Measurements from ENCODE around the gene RRM1.
"Not testable (repeated sequence)": the region's sequence is repeated elsewhere in the genome, so short reads cannot be mapped to it uniquely, and the experiment has no call there.

Gene RRM1

DNA sequence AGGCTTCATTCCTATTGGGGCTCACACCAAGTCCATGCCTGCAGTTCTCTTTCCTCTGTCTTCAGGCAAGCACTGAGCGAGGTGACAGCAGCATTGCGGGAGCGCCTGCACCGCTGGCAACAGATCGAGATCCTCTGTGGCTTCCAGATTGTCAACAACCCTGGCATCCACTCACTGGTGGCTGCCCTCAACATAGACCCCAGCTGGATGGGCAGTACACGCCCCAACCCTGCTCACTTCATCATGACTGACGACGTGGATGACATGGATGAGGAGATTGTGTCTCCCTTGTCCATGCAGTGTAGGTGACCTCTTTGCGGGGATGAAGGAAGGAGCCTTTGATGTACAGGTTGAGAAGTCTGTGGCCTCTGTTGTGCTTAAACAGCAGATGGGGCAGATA lies 11.4 kb upstream of the RRM1 start:
- DNase-seq: no peak

DNA sequence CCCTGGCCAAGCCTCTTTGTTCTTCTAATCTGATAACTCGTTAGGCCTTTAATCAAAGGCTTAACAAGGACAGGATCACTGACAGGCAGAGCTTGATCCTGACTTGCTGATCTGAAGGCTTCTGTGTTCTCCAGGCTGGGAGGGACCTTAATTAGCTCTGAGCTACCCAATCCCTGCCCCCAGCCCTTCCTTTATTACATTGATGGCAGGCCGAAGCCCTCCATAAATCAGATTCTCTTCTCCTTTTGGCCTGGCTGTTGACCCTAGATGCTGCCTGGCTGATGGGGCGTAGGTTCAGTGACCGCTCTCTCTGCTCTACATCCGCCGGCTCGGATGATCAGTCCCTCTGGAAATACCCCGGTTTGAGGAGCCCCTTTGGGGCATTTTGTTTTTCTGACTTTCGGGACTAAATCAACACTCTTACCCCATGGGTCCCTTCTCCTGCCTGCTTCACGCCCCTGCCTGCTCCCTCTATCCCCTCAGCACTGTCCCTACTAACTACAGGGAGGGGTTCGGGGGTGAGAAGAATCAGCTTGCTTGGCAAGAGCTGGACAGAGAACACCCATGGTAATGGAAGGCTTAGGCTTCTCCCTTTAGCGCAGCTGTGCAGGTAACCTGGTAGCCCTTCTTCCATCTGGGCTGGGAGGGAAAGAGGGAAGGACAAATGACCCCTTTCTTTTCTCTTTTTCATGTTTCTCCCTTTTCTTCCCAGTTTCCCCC lies 10.0 kb upstream of the RRM1 start:
- DNase-seq: no peak

DNA sequence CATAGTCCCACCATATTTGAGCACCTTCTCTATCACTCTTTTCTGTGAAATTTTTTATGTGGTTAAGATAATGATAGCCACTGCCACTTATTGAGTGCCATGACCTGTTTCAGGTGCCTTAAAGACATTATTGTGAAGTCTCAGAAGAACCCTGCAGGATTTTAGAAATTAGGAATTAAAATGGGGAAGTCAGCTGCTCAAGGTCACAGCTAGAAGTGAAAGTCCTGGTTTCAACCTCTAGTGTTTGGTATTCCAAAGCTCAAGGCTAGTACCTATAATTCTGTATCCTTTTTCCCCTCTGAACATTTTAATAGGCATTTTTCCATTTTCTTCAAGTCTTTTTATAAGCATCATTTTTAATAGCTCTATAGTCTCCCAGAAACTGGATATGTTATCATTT lies 9.0 kb upstream of the RRM1 start:
- no peak for DNase-seq

DNA sequence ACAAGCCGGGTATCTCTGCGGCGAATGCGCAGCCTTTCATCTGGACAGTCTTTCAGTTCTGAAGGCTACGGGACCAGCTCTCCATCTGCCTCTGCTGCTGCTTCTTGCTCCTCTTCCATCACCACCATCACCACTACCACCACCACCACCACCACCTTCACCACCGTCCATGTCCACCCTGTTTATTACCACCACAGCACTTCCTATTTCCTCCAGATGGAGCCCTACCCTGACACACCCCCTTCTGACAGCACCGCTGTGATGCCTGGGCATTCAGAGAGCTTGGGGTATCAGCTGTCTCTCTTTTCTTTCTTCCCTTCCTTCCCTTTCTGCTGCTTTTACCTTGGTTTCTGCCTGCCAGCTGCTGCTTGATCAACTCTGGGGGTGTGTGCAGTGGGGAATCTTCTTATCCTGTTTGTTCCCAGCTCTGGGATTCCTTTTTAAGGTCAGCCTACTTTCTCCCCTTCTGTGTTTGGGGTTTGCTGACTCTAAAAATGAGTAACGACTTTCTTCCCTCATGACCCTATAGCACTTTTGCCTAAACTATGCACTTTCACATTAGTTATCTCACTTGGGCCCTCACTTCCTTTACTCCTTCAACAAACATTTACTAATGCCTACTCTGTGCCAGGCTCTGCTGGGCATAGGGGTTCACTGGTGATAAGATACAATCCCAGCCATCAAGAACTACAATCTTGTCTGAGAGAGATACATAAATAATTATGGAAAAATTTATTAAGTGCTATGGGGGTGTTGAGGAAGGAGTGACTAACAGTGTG lies 7.8 kb upstream of the RRM1 start:
- no peak for DNase-seq

DNA sequence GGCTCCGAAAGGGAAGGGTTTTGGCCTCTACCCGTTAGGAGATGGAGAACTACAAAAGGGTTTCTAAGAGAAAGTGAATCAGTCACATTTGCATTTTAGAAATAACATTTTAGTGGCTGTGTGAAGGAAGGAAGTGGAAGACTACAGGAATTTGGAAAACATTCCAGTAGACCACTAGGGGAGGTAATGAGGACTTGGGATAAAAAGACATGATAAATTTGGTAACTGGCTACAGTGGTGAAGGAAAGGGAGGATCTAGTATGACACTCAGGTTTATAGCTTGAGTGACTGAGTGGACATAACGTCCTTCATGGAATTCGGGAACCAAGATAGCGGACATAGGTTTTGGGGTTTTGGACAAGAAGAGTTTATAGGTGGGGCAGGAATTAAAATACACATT lies 7.0 kb upstream of the RRM1 start:
- no peak for DNase-seq

DNA sequence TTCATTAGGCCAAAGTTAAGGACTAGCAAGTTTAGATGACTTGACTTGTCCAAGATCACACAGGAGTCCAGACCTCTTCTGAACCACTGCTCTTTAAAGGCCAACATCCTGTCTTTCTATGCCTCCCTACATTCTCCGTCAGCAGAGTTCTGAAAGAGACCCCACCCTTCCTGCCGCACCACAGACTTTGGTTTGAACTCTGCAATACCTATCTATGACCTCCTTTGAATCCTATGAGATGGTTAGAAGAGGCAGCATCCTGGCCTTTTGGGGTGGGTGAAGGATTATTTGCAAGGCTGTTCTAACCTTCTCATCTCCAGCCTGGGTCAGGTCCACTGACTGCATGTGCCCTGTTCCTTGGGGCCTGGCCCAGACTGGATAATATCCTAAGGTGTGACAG lies 4.3 kb upstream of the RRM1 start:
- DNase-seq: no peak

DNA sequence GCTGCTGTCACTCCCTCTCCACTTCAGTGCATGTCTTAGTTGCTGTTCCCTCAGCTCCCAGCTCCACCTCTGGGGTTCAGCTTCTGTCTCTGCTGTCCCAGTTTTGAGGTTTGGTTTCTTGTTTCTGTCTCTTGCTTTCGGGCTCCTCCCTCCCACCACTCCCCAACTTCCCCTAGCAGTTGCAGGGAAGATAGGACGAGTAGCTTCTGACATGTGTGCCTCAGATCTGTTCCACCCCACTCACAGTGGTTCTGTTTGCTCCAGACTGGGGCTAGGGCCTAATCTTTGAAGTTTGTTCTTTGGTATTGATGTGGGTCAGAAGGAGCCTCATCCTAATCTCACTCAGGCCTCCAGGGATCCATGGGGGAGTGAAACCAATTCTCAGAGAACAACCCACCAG lies 2.6 kb upstream of the RRM1 start:
- no peak for DNase-seq

DNA sequence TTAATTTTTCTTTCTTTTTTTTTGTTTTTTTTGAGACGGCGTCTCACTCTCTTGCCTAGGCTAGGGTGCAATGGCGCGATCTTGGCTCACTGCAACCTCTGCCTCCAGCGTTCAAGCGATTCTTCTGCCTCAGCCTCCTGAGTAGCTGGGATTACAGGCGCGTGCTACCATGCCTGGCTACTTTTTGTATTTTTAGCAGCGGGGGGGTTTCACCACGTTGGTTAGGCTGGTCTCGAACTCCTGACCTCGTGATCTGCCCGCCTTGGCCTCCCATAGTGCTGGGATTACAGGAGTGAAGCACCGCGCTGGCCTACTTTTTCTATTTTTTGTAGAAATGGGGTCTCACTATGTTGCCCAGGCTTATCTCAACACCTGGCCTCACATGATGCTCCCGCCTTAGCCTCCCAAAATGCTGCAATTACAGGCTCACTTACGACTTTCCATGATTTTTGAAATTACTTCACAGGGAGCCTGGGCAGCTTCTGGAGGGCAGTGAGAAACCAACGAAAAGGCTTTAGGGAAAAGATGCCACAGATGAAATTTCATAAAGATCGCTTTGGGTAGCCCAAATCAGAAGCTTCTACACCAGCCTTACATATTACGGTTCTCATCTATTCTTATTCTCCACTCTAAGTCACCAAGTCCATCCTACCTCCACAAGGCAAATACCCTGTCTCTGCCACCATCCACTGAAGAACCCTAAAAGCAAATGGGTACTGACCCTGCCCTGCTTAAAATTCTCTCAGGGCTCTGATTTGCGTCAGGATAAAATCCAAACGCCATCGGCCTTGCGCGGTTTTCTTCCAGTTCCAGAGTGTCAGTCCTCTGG lies 866 bp upstream of the RRM1 start:
- DNase-seq: no peak

DNA sequence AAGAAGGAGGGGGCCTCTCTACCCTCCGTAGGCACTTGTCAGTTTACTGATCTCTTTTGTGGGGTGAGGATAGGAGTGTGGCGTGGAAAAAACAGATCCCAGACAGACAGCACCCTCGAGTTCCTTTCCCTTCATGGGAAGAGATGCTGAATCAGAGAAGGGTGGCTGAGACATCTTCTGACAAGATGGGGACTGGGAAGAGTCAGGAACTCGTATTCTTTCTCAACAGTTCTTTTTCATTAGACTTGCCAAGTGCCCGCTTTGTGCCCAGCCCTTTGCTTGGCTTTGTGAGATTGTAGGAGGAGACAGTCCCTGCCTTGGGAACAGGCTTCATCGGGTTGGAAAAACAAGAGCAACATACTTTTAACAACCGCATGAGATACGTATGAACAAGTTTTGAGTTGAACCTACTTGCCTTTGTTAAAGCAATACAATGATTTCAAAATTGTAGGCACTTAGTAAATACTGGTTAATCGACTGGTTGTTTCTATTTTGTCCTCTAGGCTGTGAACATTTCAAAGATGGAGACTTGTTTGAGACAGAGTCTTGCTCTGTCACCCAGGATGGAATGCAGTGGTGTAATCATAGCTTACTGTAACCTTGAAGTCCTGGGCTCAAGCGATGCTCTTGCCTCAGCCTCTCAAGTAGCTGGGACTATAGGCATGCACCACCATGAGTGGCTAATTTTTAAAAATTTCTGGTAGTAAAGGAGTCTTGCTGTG lies 1.1 kb downstream of the RRM1 start:
- DNase-seq: peak; percentile 11 to 70 (median 22)

DNA sequence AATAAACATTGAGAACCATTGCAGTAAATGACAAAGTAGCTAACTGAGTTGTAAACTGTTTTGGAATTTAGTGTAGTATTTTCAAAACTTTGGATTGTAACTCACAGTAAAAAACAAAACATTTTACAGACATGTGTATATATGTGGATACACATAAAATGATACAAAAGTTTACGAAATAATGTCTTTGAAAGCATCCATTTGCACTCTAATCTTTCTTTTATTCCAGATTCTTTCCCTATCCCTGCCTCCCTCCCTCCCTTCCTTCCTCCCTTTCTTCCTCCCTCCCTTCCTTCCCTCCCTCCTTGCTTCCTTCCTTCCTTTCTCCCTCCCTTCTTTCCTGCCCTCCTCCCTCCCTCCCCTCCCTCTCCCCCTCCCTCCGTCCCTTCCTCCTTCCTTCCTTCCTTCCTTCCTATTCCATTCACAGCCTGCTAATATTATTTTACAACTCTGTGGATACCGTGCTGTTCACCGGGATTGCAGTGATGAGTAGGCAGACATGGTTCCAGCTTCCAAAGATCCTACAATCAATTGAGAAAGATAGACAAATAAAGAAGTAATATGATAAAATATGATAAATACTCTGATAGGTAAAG lies 3.5 kb downstream of the RRM1 start:
- DNase-seq: no peak

DNA sequence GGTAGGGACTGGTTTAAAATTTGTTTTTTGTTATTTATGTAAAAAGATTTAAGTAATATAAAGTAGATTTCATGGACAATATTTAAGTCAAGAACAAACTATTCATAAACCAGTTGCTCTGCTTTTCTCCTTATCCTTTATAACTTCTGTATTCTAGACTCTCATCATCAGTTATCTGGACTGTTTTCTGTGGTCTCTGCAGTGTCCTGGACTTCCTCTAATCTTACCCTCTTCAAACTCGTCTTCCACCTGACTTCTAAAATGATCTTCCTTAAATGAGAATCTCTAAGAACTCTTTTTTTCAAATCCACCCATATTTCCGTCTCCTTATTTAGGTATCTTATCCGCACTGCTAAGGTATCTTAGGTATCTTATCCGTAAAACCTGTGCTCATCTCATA lies 8.1 kb downstream of the RRM1 start:
- no peak for DNase-seq

DNA sequence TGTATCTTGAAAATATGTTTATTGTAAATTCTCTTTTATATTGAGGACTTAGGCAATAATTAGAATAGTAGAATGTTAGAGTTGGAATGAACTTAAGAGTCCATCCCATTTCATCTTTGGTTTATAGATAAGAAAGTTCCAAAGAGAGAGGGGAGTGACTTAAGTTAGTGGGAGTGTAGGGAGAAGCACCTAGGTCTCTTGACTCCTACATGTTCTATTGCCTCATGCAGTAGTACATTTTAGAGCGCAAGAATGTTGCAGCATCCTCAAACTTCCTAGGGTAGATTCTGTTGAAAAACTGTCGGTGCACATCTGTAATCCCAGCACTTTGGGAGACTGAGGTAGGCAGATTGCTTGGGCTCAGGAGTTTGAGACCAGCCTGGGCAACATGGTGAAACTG lies 8.7 kb downstream of the RRM1 start:
- DNase-seq: no peak

DNA sequence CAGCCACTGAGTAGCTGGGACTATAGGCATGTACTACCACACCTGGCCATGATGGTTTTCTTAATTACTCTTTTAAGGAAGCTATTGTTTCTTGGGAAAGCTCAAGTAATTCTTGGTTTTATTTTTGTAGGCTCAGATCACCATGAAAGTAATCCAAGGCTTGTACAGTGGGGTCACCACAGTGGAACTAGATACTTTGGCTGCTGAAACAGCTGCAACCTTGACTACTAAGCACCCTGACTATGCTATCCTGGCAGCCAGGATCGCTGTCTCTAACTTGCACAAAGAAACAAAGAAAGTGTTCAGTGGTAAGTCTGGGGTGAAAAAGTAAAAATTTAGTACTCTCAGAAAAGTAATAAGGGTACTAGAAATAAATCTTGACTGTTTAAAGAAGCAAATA lies 11.3 kb downstream of the RRM1 start:
- DNase-seq: no peak

DNA sequence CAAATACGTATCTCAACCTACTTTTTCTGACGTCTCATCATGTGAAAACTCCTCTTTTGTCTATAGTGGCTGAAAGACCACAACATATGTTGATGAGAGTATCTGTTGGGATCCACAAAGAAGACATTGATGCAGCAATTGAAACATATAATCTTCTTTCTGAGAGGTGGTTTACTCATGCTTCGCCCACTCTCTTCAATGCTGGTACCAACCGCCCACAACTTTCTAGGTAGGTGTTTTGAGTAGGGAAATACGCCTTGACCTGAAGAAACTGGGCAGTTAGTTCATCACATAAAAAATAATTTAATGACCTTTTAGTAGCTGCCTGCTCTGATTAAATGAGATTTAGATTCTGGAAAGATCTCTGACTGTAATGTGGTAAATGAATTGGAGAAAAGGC lies 17.2 kb downstream of the RRM1 start:
- no peak for DNase-seq

DNA sequence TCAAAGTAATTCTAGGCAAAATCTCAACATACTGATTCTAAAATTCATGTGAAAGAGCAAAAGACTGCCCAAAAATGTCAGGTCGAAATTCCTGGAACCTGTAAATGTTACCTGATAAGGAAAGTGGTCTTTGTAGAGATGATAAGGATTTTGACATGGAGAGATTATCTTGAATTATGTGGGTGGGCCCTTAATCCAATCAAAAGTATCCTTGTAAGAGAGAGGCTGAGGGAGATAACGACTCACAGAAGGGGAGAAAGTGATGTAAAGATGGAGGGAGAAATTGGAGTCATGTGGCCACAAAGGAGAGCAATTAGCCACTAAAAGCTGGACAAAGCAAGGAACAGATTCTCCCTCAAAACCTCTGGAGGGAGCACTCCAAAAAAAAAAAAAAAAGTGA lies 20.5 kb downstream of the RRM1 start:
- no peak for DNase-seq

DNA sequence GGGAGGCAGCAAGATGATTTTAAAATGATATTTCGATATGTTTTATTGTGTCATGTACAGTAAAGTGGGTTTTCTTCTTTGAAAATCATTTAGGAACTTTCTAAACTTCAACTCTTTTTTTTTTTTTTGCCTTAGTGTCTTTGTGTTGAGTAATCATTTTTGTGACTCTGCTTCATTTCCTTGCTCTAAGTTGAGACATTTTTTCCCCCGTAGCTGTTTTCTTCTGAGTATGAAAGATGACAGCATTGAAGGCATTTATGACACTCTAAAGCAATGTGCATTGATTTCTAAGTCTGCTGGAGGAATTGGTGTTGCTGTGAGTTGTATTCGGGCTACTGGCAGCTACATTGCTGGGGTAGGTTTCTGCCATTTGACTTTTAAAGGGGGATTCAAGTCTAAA lies 23.5 kb downstream of the RRM1 start:
- no peak for DNase-seq

DNA sequence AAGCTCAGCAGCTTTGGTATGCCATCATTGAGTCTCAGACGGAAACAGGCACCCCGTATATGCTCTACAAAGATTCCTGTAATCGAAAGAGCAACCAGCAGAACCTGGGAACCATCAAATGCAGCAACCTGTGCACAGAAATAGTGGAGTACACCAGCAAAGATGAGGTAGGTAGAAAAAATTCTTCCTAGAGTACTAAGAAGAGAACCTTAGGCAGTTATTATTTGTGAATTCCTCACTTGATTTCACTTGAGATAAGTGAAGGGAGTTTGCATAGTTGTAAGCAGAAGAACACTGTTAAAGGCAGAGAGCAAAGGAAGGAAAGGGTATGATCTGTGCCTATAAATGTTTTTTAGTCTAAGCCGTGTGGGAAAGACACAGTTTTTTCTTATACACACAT lies 28.6 kb downstream of the RRM1 start:
- no peak for DNase-seq

DNA sequence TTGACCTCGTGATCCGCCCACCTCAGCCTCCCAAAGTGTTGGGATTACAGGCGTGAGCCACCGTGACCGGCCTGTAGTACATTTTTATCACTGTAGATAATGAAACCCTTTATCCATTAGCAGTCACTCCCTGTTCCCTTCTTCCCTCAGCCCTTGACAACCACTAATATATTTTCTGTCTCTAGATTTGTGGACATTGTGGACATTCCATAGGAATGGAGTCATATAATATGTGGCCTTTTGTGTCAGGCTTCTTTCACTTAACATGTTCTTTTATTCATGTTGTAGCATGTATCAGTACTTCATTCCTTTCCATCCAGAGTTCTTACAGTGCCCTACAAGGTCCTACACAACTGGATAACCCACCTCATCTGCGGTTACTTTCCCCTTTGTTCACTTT lies 30.5 kb downstream of the RRM1 start:
- no peak for DNase-seq

DNA sequence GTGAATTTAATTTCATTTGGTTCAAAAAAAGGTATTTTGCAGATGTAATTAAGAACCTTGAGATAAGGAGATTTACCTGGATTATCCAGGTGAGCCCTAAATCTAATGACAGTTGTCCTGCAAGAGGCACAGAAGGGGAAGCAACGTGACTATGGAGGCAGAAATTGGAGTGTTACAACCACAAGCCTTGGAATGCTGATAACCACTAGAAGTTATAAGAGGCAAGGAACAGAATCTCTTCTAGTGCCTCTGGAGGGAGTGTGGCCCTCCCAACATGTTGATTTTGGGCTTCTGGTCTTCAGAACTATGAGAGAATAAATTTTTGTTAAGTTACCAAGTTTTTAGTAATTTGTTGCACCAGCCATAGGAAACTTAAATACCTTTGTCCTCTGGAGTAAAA lies 32.8 kb downstream of the RRM1 start:
- no peak for DNase-seq

DNA sequence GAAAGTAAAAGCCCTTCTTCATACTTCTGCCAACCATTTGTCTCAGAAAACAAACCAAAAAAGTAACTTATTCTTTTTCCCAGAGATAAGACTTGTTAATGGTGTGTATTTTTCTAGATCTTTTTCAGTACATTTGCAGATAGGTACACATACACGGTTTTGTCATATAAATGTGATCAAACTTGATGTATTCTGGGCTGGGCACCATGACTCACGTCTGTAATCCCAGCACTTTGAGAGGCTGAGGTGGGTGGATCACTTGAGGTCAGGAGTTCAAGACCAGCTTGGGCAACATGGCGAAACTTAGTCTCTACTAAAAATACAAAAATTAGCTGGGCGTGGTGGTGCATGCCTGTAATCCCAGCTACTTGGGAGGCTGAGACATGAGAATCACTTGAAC lies 35.6 kb downstream of the RRM1 start:
- not testable (repeated sequence) for DNase-seq

DNA sequence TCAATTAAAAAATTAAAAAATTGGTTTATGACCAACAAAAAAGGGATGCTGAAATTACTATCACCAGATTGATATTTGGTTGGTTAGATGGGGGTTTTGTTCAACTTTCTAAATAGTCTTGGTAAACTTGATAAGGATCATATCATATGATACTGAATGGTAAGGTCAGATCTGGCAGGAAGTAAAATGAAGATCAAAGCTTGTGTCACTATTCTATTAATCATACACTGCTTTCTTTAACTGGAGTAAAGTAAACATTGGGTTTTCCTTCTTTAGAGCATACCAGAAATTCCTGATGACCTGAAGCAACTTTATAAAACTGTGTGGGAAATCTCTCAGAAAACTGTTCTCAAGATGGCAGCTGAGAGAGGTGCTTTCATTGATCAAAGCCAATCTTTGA lies 40.2 kb downstream of the RRM1 start:
- DNase-seq: no peak

DNA sequence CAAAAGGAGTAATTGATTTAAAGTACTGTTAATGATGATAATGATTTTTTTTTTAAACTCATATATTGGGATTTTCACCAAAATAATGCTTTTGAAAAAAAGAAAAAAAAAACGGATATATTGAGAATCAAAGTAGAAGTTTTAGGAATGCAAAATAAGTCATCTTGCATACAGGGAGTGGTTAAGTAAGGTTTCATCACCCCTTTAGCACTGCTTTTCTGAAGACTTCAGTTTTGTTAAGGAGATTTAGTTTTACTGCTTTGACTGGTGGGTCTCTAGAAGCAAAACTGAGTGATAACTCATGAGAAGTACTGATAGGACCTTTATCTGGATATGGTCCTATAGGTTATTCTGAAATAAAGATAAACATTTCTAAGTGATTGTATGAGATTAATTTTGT lies 43.9 kb downstream of the RRM1 start:
- DNase-seq: no peak
